ENCODE data around the gene CCZ1.
A peak's percentile ranks its signal among the peaks of the same experiment; 100 is the strongest.
"Not testable (repeated sequence)": the region's sequence is repeated elsewhere in the genome, so short reads cannot be mapped to it uniquely, and the experiment has no call there.

Gene CCZ1

GRCh38 chr7:5898480-5899224, at the start of gene CCZ1:
TSS of gene CCZ1 (plus strand) at chr7:5898733. CDS start at chr7:5898800, 67 bp downstream.
- peak within 1 kb of the TSS; percentile 24; the same call in 1 of the 2 replicates for H3K9ac ChIP-seq (ENCODE audit: low read length)
- H3K4me3 ChIP-seq (ENCODE audit: low read length), result peak within 1 kb of the TSS; percentile 69
- not testable (repeated sequence) for H4K20me1 ChIP-seq (ENCODE audit: insufficient read depth, low read length); H2AFZ ChIP-seq (ENCODE audit: low read depth, low read length); H3K27me3 ChIP-seq (ENCODE audit: low read depth, low read length); H3K4me1 ChIP-seq (ENCODE audit: low read length); H3K79me2 ChIP-seq (ENCODE audit: low read length); H3K9me3 ChIP-seq (ENCODE audit: insufficient read depth, low read length); H3K36me3 ChIP-seq (replicated peaks; ENCODE audit: low read depth, low read length); H3K27ac ChIP-seq (ENCODE audit: low read length)
- H3K4me2 ChIP-seq (ENCODE audit: low read length), result 0 out of 2 replicates have a peak within 1 kb of the TSS, but pooled peaks have one; percentile 17

GRCh38 chr7:5850944-5851343, 47.6 kb upstream of the CCZ1 start:
- no peaks in the 10 kb centered on the region for H3K79me2 ChIP-seq (ENCODE audit: low read length)
- H3K27me3 ChIP-seq (ENCODE audit: low read depth, low read length), result no peaks in the 10 kb centered on the region
- no peak overlapping the region for H3K27ac ChIP-seq (ENCODE audit: low read length)
- H2AFZ ChIP-seq (ENCODE audit: low read depth, low read length), result no peak overlapping the region
- TF ChIP-seq CTCF (IDR thresholded peaks at IDR 0.05; ENCODE audit: low read depth, low read length), result no peak
- no peak for TF ChIP-seq EZH2phosphoT487 (IDR thresholded peaks at IDR 0.05; ENCODE audit: low read depth)
- no peaks in the 10 kb centered on the region for H3K4me1 ChIP-seq (ENCODE audit: low read length)
- H3K36me3 ChIP-seq (replicated peaks; ENCODE audit: low read depth, low read length), result no peaks in the 10 kb centered on the region
- no peak overlapping the region for H3K4me2 ChIP-seq (ENCODE audit: low read length)
- H3K9me3 ChIP-seq (ENCODE audit: insufficient read depth, low read length), result no peaks in the 10 kb centered on the region
- H3K4me3 ChIP-seq (ENCODE audit: low read length), result no peak overlapping the region
- no peak overlapping the region for H3K9ac ChIP-seq (ENCODE audit: low read length)
- no peaks in the 10 kb centered on the region for H4K20me1 ChIP-seq (ENCODE audit: insufficient read depth, low read length)

GRCh38 chr7:5854738-5855137, 43.8 kb upstream of the CCZ1 start:
- Histone ChIP-seq H3K4me3 (ENCODE audit: low read length) (0 out of 2 replicates have a peak overlapping the region, but pooled peaks have one; percentile 24), H3K27me3 (ENCODE audit: low read depth, low read length) (no peaks in the 10 kb centered on the region), H4K20me1 (ENCODE audit: insufficient read depth, low read length) (no peaks in the 10 kb centered on the region), H3K36me3 (replicated peaks; ENCODE audit: low read depth, low read length) (no peaks in the 10 kb centered on the region), H3K4me1 (ENCODE audit: low read length) (peaks cover 3% of the 10 kb centered on the region; the same call in 1 of the 2 replicates), H2AFZ (ENCODE audit: low read depth, low read length) (no peak overlapping the region), H3K9me3 (ENCODE audit: insufficient read depth, low read length) (no peaks in the 10 kb centered on the region), H3K9ac (ENCODE audit: low read length) (no peak overlapping the region), H3K4me2 (ENCODE audit: low read length) (peak overlapping the region; percentile 39), H3K79me2 (ENCODE audit: low read length) (no peaks in the 10 kb centered on the region), H3K27ac (ENCODE audit: low read length) (no peak overlapping the region)
- TF ChIP-seq CTCF (IDR thresholded peaks at IDR 0.05; ENCODE audit: low read depth, low read length), result peak; percentile 12; the same call in 1 of the 2 replicates
- TF ChIP-seq EZH2phosphoT487 (IDR thresholded peaks at IDR 0.05; ENCODE audit: low read depth), result no peak

- not testable (repeated sequence) for H3K36me3 ChIP-seq (replicated peaks; ENCODE audit: low read depth, low read length); H3K9me3 ChIP-seq (ENCODE audit: insufficient read depth, low read length); H3K27ac ChIP-seq (ENCODE audit: low read length); H3K27me3 ChIP-seq (ENCODE audit: low read depth, low read length); H4K20me1 ChIP-seq (ENCODE audit: insufficient read depth, low read length); H2AFZ ChIP-seq (ENCODE audit: low read depth, low read length); H3K4me1 ChIP-seq (ENCODE audit: low read length); H3K9ac ChIP-seq (ENCODE audit: low read length); H3K4me2 ChIP-seq (ENCODE audit: low read length); H3K4me3 ChIP-seq (ENCODE audit: low read length); H3K79me2 ChIP-seq (ENCODE audit: low read length)
These were observed 41.4 kb upstream of the CCZ1 start for GRCh38 chr7:5857041-5857575.

GRCh38 chr7:5858494-5858893, 40.0 kb upstream of the CCZ1 start:
- not testable (repeated sequence) for H2AFZ ChIP-seq (ENCODE audit: low read depth, low read length); H3K9ac ChIP-seq (ENCODE audit: low read length); H3K4me2 ChIP-seq (ENCODE audit: low read length); H3K27ac ChIP-seq (ENCODE audit: low read length); H3K4me3 ChIP-seq (ENCODE audit: low read length); H3K79me2 ChIP-seq (ENCODE audit: low read length); H3K36me3 ChIP-seq (replicated peaks; ENCODE audit: low read depth, low read length); H4K20me1 ChIP-seq (ENCODE audit: insufficient read depth, low read length); H3K9me3 ChIP-seq (ENCODE audit: insufficient read depth, low read length); H3K27me3 ChIP-seq (ENCODE audit: low read depth, low read length); H3K4me1 ChIP-seq (ENCODE audit: low read length)

GRCh38 chr7:5861281-5861680, 37.3 kb upstream of the CCZ1 start:
- not testable (repeated sequence) for H3K9ac ChIP-seq (ENCODE audit: low read length); H3K9me3 ChIP-seq (ENCODE audit: insufficient read depth, low read length); H3K79me2 ChIP-seq (ENCODE audit: low read length); H3K4me3 ChIP-seq (ENCODE audit: low read length); H3K27me3 ChIP-seq (ENCODE audit: low read depth, low read length); H3K27ac ChIP-seq (ENCODE audit: low read length); H4K20me1 ChIP-seq (ENCODE audit: insufficient read depth, low read length); H2AFZ ChIP-seq (ENCODE audit: low read depth, low read length); H3K4me2 ChIP-seq (ENCODE audit: low read length); H3K36me3 ChIP-seq (replicated peaks; ENCODE audit: low read depth, low read length)
- H3K4me1 ChIP-seq (ENCODE audit: low read length), result peaks cover 23% of the 10 kb centered on the region

- peaks cover 22% of the 10 kb centered on the region for H3K4me1 ChIP-seq (ENCODE audit: low read length)
- H3K27ac ChIP-seq (ENCODE audit: low read length); H3K79me2 ChIP-seq (ENCODE audit: low read length); H3K4me3 ChIP-seq (ENCODE audit: low read length); H3K9me3 ChIP-seq (ENCODE audit: insufficient read depth, low read length); H3K9ac ChIP-seq (ENCODE audit: low read length); H4K20me1 ChIP-seq (ENCODE audit: insufficient read depth, low read length); H3K36me3 ChIP-seq (replicated peaks; ENCODE audit: low read depth, low read length); H2AFZ ChIP-seq (ENCODE audit: low read depth, low read length); H3K27me3 ChIP-seq (ENCODE audit: low read depth, low read length); H3K4me2 ChIP-seq (ENCODE audit: low read length): not testable (repeated sequence)
These were observed 35.7 kb upstream of the CCZ1 start for GRCh38 chr7:5862753-5863366.

Measured in OCI-LY3 (cell line).